Ovary (tissue), 9 donors: ENCODE data around the gene FOLR3. TPM values are rescaled to one million over a fixed set of nuclear protein-coding genes. Genes with fewer than 3 reads are reported as not detected.

Experiments
- DNase-seq, 5 donors: peaks; one replicate each; pipeline ENCODE4 v3.0.0-alpha.2; 2019 to 2020
- H3K27ac ChIP-seq, 2 donors: fragments of 200-600 bp; one replicate each; pipeline versions ENCODE4 v1.5.1 to v1.8.0; 2019 to 2022
- H3K27me3 ChIP-seq: fragments of 200-600 bp; one replicate; pipeline ENCODE4 v1.8.0; 2022
- H3K36me3 ChIP-seq: fragments of 200-600 bp; sonication (generic); one replicate; pipeline ENCODE4 v1.5.1; 2019
- H3K4me1 ChIP-seq: one replicate; pipeline ENCODE4 v1.8.1; 2013; ENCODE audit warnings: mild to moderate bottlenecking, moderate library complexity; ENCODE audit not compliant: insufficient read depth
- H3K4me3 ChIP-seq: fragments of 200-600 bp; sonication (generic); one replicate; pipeline ENCODE4 v1.5.1; 2017
- H3K9me3 ChIP-seq, 2 donors: fragments of 200-600 bp in 1 of 2; sonication (generic) in 1 of 2; one replicate each; pipeline versions ENCODE4 v1.5.1 to v1.8.1; 2013 to 2019; ENCODE audit warnings: mild to moderate bottlenecking in 1 of 2, moderate library complexity in 1 of 2
- CTCF ChIP-seq, 3 donors: fragments of 450-650 bp in 2 of 3; fragments of 200-600 bp in 1 of 3; IDR thresholded peaks; one replicate each; pipeline versions ENCODE4 v1.5.1 to v1.8.0; 2016 to 2022; ENCODE audit warnings: antibody characterized with exemption in 3 of 3, mild to moderate bottlenecking in 1 of 3
- EP300 ChIP-seq: sonication (generic); formaldehyde crosslinking; IDR thresholded peaks from one replicate; pipeline ENCODE4 v1.6.1; 2017; ENCODE audit warnings: antibody characterized with exemption
- POLR2A ChIP-seq: fragments of 450-650 bp; IDR thresholded peaks from one replicate; pipeline ENCODE4 v1.6.1; 2017; ENCODE audit warnings: antibody characterized with exemption, mild to moderate bottlenecking, moderate library complexity
- WGBS, 3 donors: extraction: QIAGEN DNeasy Blood & Tissue Kit in 1 of 3; methylation state at CpG; one replicate each; pipeline versions ENCODE4 v1.1.5 to v1.1.7; 2013 to 2017; 5-methylcytosine and 5-hydroxymethylcytosine counted together
- intact Hi-C, 4 donors: fragments of 100-400 bp; cut with DNase I; formaldehyde crosslinking; loops; one replicate each; pipeline versions ENCODE4 v1.11.0 to v1.15.1; 2022 to 2023
- polyA plus RNA-seq, 2 donors: library from polyadenylated mRNA; stranded (reverse); fragments of 200-250 nt in 1 of 2; fragments of 350-450 nt in 1 of 2; fragmentation: Illumina TruSeq in 1 of 2; extraction: RNeasy Lipid Tissue Mini Kit (QIAGEN cat#74804) in 1 of 2; gene quantifications; one replicate each; pipeline ENCODE4 v1.2.3, GENCODE V29; 2013 to 2014
- total RNA-seq, 7 donors: library from RNA; depleted of rRNA in 2 of 7; stranded (reverse); fragments of >200 nt in 2 of 7; fragmentation: NEBNext Ultra II Directional in 3 of 7; extraction: Animal tissue kit (Norgen Biotek cat#: 25700) in 3 of 7; gene quantifications; one replicate each; pipeline versions ENCODE4 v1.1.0 to v1.2.4, GENCODE V29; 2016 to 2023
- donor health status: DM: no; HTN: no; CAD: no; lungs with moderate emphysema.
- donor health status: DM: no; HTN: no; CAD: no.
- donor health status: Bipolar disorder and iron deficiency.
- donor health status: DM: yes; HTN: yes; CAD: no.
- donor health status: DM: no; HTN: no; CAD: no.
- donor health status: DM: yes; HTN: yes; CAD: no.

The FOLR3 gene
- total and polyA plus RNA-seq, 9 donors: not detected

GRCh38 chr11:72135891-72136683 is 562 bp downstream of the FOLR3 start:
- no peaks in the 10 kb centered on the region for H3K27me3 ChIP-seq
- H3K4me3 ChIP-seq: no peak overlapping the region
- TF ChIP-seq EP300 (no peak), CTCF (IDR thresholded peaks at IDR 0.05) (no peak), POLR2A (no peak)
- H3K4me1 ChIP-seq: no peaks in the 10 kb centered on the region
- no peaks in the 10 kb centered on the region for H3K36me3 ChIP-seq
- intact Hi-C loops: loop anchor here in 1 of 4 donors (10.0 kb wide), 1 partner anchor 161 kb away; no protein-coding TSS in a partner anchor
- WGBS, 3 donors: 88 to 91% (median 88%) methylated on average over 14 of the region's 14 CpGs
- no peak for DNase-seq
- H3K9me3 ChIP-seq: no peaks in the 10 kb centered on the region
- H3K27ac ChIP-seq: no peak overlapping the region

- DNase-seq: no peak
- WGBS, 3 donors: 84 to 91% (median 86%) methylated on average over 4 of the region's 4 CpGs
- Histone ChIP-seq H3K27ac (no peak overlapping the region), H3K4me1 (no peaks in the 10 kb centered on the region), H3K27me3 (no peaks in the 10 kb centered on the region), H3K4me3 (no peak overlapping the region), H3K9me3 (no peaks in the 10 kb centered on the region), H3K36me3 (no peaks in the 10 kb centered on the region)
- intact Hi-C loops: loop anchor here in 1 of 4 donors (10.0 kb wide), 1 partner anchor 162 kb away; no protein-coding TSS in a partner anchor
- no peak for TF ChIP-seq POLR2A
- no peak for TF ChIP-seq CTCF (IDR thresholded peaks at IDR 0.05)
- TF ChIP-seq EP300: no peak
Observed at GRCh38 chr11:72136684-72137262, 1.2 kb downstream of the FOLR3 start.

GRCh38 chr11:72138821-72139390 is 3.4 kb downstream of the FOLR3 start:
- WGBS, 3 donors: 64 to 68% (median 67%) methylated on average over 12 of the region's 12 CpGs

GRCh38 chr11:72139500-72139899 is 4.0 kb downstream of the FOLR3 start:
- Histone ChIP-seq H3K4me3 (no peak overlapping the region), H3K27me3 (no peaks in the 10 kb centered on the region), H3K4me1 (no peaks in the 10 kb centered on the region), H3K36me3 (no peaks in the 10 kb centered on the region), H3K27ac (no peak overlapping the region), H3K9me3 (no peaks in the 10 kb centered on the region)
- 71 to 76% (median 71%) methylated on average over 11 of the region's 11 CpGs for WGBS, 3 donors
- DNase-seq: no peak
- TF ChIP-seq CTCF (IDR thresholded peaks at IDR 0.05): no peak
- TF ChIP-seq EP300: no peak
- TF ChIP-seq POLR2A: no peak
- intact Hi-C loops: loop anchor here in 1 of 4 donors (10.0 kb wide), 1 partner anchor 165 kb away; no protein-coding TSS in a partner anchor

More at GRCh38 chr11:72138821-72139390, 3.4 kb downstream of the FOLR3 start:
- H3K36me3 ChIP-seq: no peaks in the 10 kb centered on the region
- H3K4me3 ChIP-seq: no peak overlapping the region
- H3K27ac ChIP-seq: no peak overlapping the region
- DNase-seq: no peak
- no peaks in the 10 kb centered on the region for H3K27me3 ChIP-seq
- no peak for TF ChIP-seq EP300
- no peaks in the 10 kb centered on the region for H3K4me1 ChIP-seq
- intact Hi-C loops: loop anchor here in 1 of 4 donors (10.0 kb wide), 1 partner anchor 164 kb away; no protein-coding TSS in a partner anchor
- H3K9me3 ChIP-seq: no peaks in the 10 kb centered on the region
